Keratinocyte (primary cell): ENCODE results near the gene EML2.

ENCODE experiments used
- CTCF ChIP-seq, 3 experiments: IDR thresholded peaks in 1 of 3; conservative IDR thresholded peaks in 1 of 3; optimal IDR thresholded peaks in 1 of 3; 2 replicates in 2 of 3; 3 replicates in 1 of 3; pipeline versions ENCODE3 to v1.5.1; 2011; ENCODE audit warnings: low read length in 3 of 3, mild to moderate bottlenecking in 3 of 3, moderate library complexity in 2 of 3, control low read depth in 1 of 3, inconsistent platforms in 1 of 3; ENCODE audit not compliant: insufficient read depth in 2 of 3; ENCODE audit errors: extremely low read depth in 1 of 3
- EZH2 ChIP-seq: IDR thresholded peaks from one replicate; pipeline ENCODE4 v1.6.1; 2012; ENCODE audit warnings: inconsistent platforms, mild to moderate bottlenecking, low read length, moderate library complexity

- no peak for TF ChIP-seq EZH2
- no peak for TF ChIP-seq CTCF (optimal IDR thresholded peaks at IDR 0.05 in 1 of 3, IDR thresholded peaks at IDR 0.05 in 1 of 3, conservative IDR thresholded peaks at IDR 0.05 in 1 of 3; ENCODE audit: extremely low read depth in 1 of 3, insufficient read depth in 2 of 3, low read length in 3 of 3)
These were observed 25.4 kb upstream of the EML2 start for GRCh38 chr19:45664575-45664974.
